Measurements from ENCODE around the gene CD99L2.
"Not testable (repeated sequence)": the region's sequence is repeated elsewhere in the genome, so short reads cannot be mapped to it uniquely, and the experiment has no call there.

- TF ChIP-seq POLR2AphosphoS5 (IDR thresholded peaks at IDR 0.05; ENCODE audit: low read depth, low read length); TAF1 (IDR thresholded peaks at IDR 0.05; ENCODE audit: low read depth, low read length); CTCF (IDR thresholded peaks at IDR 0.05; ENCODE audit: control extremely low read depth in 1 of 3, insufficient read depth in 1 of 3, low read depth in 1 of 3, low read length in 3 of 3); EZH2 (IDR thresholded peaks at IDR 0.05; ENCODE audit: low read depth, low read length, severe bottlenecking); POLR2A (IDR thresholded peaks at IDR 0.05; ENCODE audit: control extremely low read depth in 1 of 2, low read depth in 2 of 2, low read length in 2 of 2); SP1 (IDR thresholded peaks at IDR 0.05; ENCODE audit: low read depth, low read length): not testable (repeated sequence)
Measured at GRCh38 chrX:150824352-150824751, 74.1 kb downstream of the CD99L2 start.
